Measurements from ENCODE around the gene ALKAL2.

Gene ALKAL2

DNA sequence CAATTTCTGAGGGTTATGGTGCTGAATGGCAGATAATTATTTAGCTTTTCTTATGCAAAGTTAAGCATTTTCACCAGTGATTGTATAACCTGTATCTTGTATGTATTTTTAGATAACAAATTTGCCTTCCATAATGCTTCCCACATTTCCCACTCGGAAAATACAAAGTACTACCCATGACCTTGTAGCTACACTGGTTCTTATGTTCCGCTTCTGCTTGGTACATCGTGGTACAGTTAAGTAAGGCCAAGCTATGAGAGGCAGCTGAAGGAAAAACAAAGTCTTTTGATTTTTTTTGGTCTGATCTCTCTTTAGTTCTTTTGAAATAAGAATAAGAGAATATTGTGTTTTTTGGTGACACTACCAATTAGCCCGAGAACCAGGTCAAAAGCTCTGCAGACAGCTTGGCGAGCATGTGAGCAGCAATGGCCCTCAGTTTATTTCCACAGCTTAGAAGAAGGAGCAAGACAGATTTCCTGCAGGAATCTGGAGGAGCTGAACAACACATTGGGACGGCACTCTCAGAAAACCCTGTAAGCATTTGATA is 50.8 kb downstream of the ALKAL2 start:
- DNase-seq (ENCODE audit: low read depth) = no peak
- TF ChIP-seq, protein P1, sequence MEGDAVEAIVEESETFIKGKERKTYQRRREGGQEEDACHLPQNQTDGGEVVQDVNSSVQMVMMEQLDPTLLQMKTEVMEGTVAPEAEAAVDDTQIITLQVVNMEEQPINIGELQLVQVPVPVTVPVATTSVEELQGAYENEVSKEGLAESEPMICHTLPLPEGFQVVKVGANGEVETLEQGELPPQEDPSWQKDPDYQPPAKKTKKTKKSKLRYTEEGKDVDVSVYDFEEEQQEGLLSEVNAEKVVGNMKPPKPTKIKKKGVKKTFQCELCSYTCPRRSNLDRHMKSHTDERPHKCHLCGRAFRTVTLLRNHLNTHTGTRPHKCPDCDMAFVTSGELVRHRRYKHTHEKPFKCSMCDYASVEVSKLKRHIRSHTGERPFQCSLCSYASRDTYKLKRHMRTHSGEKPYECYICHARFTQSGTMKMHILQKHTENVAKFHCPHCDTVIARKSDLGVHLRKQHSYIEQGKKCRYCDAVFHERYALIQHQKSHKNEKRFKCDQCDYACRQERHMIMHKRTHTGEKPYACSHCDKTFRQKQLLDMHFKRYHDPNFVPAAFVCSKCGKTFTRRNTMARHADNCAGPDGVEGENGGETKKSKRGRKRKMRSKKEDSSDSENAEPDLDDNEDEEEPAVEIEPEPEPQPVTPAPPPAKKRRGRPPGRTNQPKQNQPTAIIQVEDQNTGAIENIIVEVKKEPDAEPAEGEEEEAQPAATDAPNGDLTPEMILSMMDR (IDR thresholded peaks at IDR 0.05; ENCODE audit: insufficient read depth, low read depth, low read length, missing control alignments) = no peak
- H3K4me3 ChIP-seq (ENCODE audit: low read depth, low read length) = no peak overlapping the region

DNA sequence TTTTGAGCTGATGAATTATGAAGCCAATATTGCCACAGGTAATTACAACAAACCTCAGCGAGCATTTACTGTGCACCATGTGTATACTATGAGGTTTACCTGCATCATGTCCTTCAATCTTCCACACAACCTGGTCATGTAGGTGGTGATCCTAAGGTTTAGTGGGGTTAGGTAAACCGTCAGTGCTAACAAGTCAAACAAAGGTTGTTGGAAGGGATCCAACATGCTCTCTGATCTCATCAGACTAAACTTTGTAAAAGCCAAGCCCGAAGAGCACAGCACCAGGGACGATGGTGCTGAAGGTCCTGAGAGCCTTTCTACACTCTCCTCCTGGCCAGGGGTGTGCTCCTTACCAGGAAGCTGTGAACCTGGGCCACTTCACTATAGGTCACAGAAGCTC is 53.5 kb downstream of the ALKAL2 start:
- TF ChIP-seq, protein P1 (IDR thresholded peaks at IDR 0.05; ENCODE audit: insufficient read depth, low read depth, low read length, missing control alignments) = no peak
- H3K4me3 ChIP-seq (ENCODE audit: low read depth, low read length) = no peak overlapping the region
- no peak for DNase-seq (ENCODE audit: low read depth)

DNA sequence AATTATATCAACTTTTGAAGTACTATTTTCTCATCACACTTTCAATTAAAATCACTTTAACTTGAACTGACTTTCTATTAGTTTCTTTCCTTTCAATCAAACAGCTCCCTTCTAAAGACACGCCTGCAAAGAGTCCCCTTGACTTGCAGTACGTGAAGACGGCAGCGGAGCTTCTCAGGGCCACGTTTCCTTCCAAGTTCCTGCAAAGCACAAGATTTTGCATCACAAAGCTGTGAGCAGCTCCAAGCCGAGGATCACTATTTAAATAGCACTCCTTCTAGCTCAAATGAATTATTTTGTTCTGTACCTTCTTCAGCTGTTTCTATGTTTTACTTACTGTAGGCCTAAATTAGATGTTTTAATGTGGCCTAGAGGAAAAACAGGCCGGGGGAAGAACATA is 54.9 kb downstream of the ALKAL2 start:
- H3K4me3 ChIP-seq (ENCODE audit: low read depth, low read length) = no peak overlapping the region
- no peak for DNase-seq (ENCODE audit: low read depth)
- TF ChIP-seq, protein P1 (IDR thresholded peaks at IDR 0.05; ENCODE audit: insufficient read depth, low read depth, low read length, missing control alignments) = no peak

DNA sequence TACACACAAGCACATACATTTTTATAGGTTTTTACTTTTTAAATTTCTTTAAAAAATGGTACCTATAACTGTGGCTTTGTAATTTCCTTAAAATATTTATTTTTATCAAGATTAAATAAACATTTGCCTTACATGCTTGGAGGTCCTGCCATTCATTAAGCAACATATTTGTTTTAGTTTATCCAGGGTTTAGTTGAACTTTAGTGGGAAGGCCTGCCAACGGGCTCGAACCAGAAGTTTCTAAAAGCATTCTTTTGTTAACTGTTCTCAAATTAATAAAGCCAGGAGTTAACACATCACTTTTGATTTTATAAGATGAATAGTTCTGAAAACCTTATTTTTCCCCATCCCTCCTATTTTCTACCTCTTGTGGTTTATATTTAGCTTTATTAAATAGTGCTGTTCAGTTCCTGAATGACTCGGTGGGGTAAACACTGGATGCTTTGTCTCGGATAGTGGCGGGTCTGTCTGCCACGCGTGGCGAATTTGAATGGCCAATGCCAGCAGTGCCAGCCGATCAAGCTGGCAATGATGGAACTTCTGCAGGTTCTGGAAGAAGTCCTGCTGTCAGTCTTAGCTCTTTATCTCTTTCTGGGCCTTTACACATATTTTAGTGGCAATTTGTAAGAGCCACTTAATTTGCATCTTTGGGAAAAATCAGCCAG is 56.2 kb downstream of the ALKAL2 start:
- H3K4me3 ChIP-seq (ENCODE audit: low read depth, low read length) = no peak overlapping the region
- TF ChIP-seq, protein P1 (IDR thresholded peaks at IDR 0.05; ENCODE audit: insufficient read depth, low read depth, low read length, missing control alignments) = no peak
- no peak for DNase-seq (ENCODE audit: low read depth)

All from GM12865 (cell line).